T1000 (cell line): Measurements from ENCODE around the gene MATN3.
A peak's percentile ranks its signal among the peaks of the same experiment; 100 is the strongest.

Experiments
- DNase-seq: peaks from one replicate; lab custom pipeline; 2025; ENCODE audit warnings: mixed read lengths; lab: John Stamatoyannopoulos, UW

MATN3 gene

GRCh38 chr2:20001361-20001863 is 11.1 kb downstream of the MATN3 start:
- DNase-seq, result no peak

GRCh38 chr2:19993731-19994130 is 18.7 kb downstream of the MATN3 start:
- DNase-seq, result no peak

- no peak for DNase-seq
Observed at GRCh38 chr2:19991895-19992294, 20.6 kb downstream of the MATN3 start.

GRCh38 chr2:19990416-19990728 is 22.1 kb downstream of the MATN3 start:
- DNase-seq, result no peak

GRCh38 chr2:19989667-19990415 is 22.6 kb downstream of the MATN3 start, which contains the start of gene WDR35:
TSS of gene WDR35 (minus strand) at chr2:19990105. CDS start at chr2:19990015, 90 bp downstream.
- DNase-seq, result peak; percentile 86

GRCh38 chr2:19989342-19989666 is 23.2 kb downstream of the MATN3 start:
- no peak for DNase-seq

GRCh38 chr2:19988600-19988999 is 23.9 kb downstream of the MATN3 start:
- no peak for DNase-seq

- no peak for DNase-seq
Observed at GRCh38 chr2:19987936-19988335, 24.5 kb downstream of the MATN3 start.

GRCh38 chr2:19982268-19982667 is 30.2 kb downstream of the MATN3 start:
- no peak for DNase-seq

GRCh38 chr2:19979932-19980331 is 32.5 kb downstream of the MATN3 start:
- no peak for DNase-seq

- DNase-seq, result no peak
Observed at GRCh38 chr2:19973466-19973865, 39.0 kb downstream of the MATN3 start.

GRCh38 chr2:19971691-19972090 is 40.8 kb downstream of the MATN3 start:
- DNase-seq, result no peak

GRCh38 chr2:19963386-19963785 is 49.1 kb downstream of the MATN3 start:
- DNase-seq, result no peak

- no peak for DNase-seq
Observed at GRCh38 chr2:19955544-19956422, 56.7 kb downstream of the MATN3 start.

- no peak for DNase-seq
Observed at GRCh38 chr2:19949071-19949470, 63.4 kb downstream of the MATN3 start.

- DNase-seq, result no peak
Observed at GRCh38 chr2:19947184-19947940, 65.1 kb downstream of the MATN3 start.

GRCh38 chr2:19944205-19944845 is 68.1 kb downstream of the MATN3 start:
- no peak for DNase-seq

GRCh38 chr2:19943189-19943588 is 69.3 kb downstream of the MATN3 start:
- DNase-seq, result no peak

GRCh38 chr2:19942199-19942598 is 70.3 kb downstream of the MATN3 start:
- no peak for DNase-seq
